HEK293 (cell line): ENCODE data around the gene CLK2.

Experiments
- CTCF ChIA-PET: fragments of 350-600 bp; formaldehyde crosslinking; extraction: SDS; loops from one replicate; lab custom pipeline; 2021; ENCODE audit warnings: antibody characterized with exemption; lab: Yijun Ruan, JAX
- POLR2A ChIA-PET: fragments of 300-600 bp; formaldehyde crosslinking; extraction: SDS; loops from one replicate; lab custom pipeline; 2020; ENCODE audit warnings: antibody characterized with exemption, inconsistent platforms; lab: Yijun Ruan, JAX
- H3K27ac ChIP-seq: fragments of 200-500 bp; sonication (Bioruptor generic); 2 replicates; pipeline ENCODE4 v1.5.1; 2014; ENCODE audit warnings: low read depth, low read length, control low read depth, inconsistent platforms; ENCODE audit errors: extremely low read depth
- H3K36me3 ChIP-seq, 2 experiments: fragments of 200-500 bp in 1 of 2; sonication (Bioruptor generic) in 1 of 2; 1 replicate in 1 of 2; 2 replicates in 1 of 2; pipeline ENCODE4 v1.5.1; 2014 to 2017; ENCODE audit warnings: inconsistent platforms in 2 of 2, low read length in 2 of 2; ENCODE audit not compliant: control insufficient read depth in 2 of 2, insufficient read depth in 1 of 2
- H3K4me1 ChIP-seq: fragments of 200-500 bp; sonication (Bioruptor generic); 2 replicates; pipeline ENCODE4 v1.5.1; 2014; ENCODE audit warnings: mild to moderate bottlenecking, low read length, inconsistent platforms; ENCODE audit not compliant: control insufficient read depth, insufficient read depth
- H3K4me3 ChIP-seq: 2 replicates; pipeline ENCODE4 v1.5.1; 2011; ENCODE audit warnings: low read depth, mild to moderate bottlenecking, control low read depth, low read length, moderate library complexity
- H3K9me3 ChIP-seq: fragments of 200-500 bp; sonication (Bioruptor generic); 2 replicates; pipeline ENCODE4 v1.5.1; 2014; ENCODE audit warnings: low read depth, low read length, inconsistent platforms; ENCODE audit not compliant: control insufficient read depth, insufficient read depth
- CTCF ChIP-seq: fragments of 450-650 bp; formaldehyde crosslinking; IDR thresholded peaks from 2 replicates; pipeline ENCODE4 v1.5.1; 2016; ENCODE audit warnings: missing biosample characterization, missing genetic modification characterization
- FEZF1 ChIP-seq: fragments of 450-650 bp; formaldehyde crosslinking; IDR thresholded peaks from 2 replicates; pipeline ENCODE4 v1.5.1; 2016; ENCODE audit warnings: missing biosample characterization, missing genetic modification characterization
- SCRT2 ChIP-seq: fragments of 450-650 bp; formaldehyde crosslinking; IDR thresholded peaks from 2 replicates; pipeline ENCODE4 v1.5.1; 2016; ENCODE audit warnings: missing biosample characterization, missing genetic modification characterization
- ZNF114 ChIP-seq: fragments of 450-650 bp; formaldehyde crosslinking; IDR thresholded peaks from 2 replicates; pipeline ENCODE4 v1.5.0; 2017; ENCODE audit warnings: missing biosample characterization, missing genetic modification characterization
- ZNF138 ChIP-seq: fragments of 450-650 bp; formaldehyde crosslinking; IDR thresholded peaks from 2 replicates; pipeline ENCODE4 v1.5.1; 2016; ENCODE audit warnings: missing biosample characterization, missing genetic modification characterization, borderline replicate concordance
- ZNF362 ChIP-seq: fragments of 450-650 bp; formaldehyde crosslinking; IDR thresholded peaks from 2 replicates; pipeline ENCODE4 v1.5.1; 2016; ENCODE audit warnings: missing biosample characterization, missing genetic modification characterization
- ZNF560 ChIP-seq: fragments of 450-650 bp; formaldehyde crosslinking; IDR thresholded peaks from 2 replicates; pipeline ENCODE4 v1.5.1; 2017; ENCODE audit warnings: missing biosample characterization, missing genetic modification characterization, borderline replicate concordance
- ZNF585B ChIP-seq: fragments of 450-650 bp; formaldehyde crosslinking; IDR thresholded peaks from 2 replicates; pipeline ENCODE4 v1.5.1; 2016; ENCODE audit warnings: missing biosample characterization, missing genetic modification characterization
- ZNF600 ChIP-seq: fragments of 450-650 bp; formaldehyde crosslinking; IDR thresholded peaks from 2 replicates; pipeline ENCODE4 v1.5.1; 2016; ENCODE audit warnings: missing biosample characterization, missing genetic modification characterization
- ZNF624 ChIP-seq: fragments of 450-650 bp; formaldehyde crosslinking; IDR thresholded peaks from 2 replicates; pipeline ENCODE4 v1.5.1; 2017; ENCODE audit warnings: missing biosample characterization, missing genetic modification characterization
- ZNF626 ChIP-seq: fragments of 450-650 bp; sonication (Bioruptor Pico); formaldehyde crosslinking; IDR thresholded peaks from 2 replicates; pipeline ENCODE4 v1.5.1; 2018; ENCODE audit warnings: missing biosample characterization, missing genetic modification characterization, inconsistent platforms
- ZNF837 ChIP-seq: fragments of 450-650 bp; formaldehyde crosslinking; IDR thresholded peaks from 2 replicates; pipeline ENCODE4 v1.5.1; 2016; ENCODE audit warnings: missing biosample characterization, missing genetic modification characterization
- TF ChIP-seq, protein P1 (sequence below): fragments of 450-650 bp; formaldehyde crosslinking; IDR thresholded peaks from 2 replicates; pipeline ENCODE4 v1.5.1; 2016; ENCODE audit warnings: missing biosample characterization, missing genetic modification characterization, low read depth

CLK2 gene

GRCh38 chr1:155305881-155306391, 32.6 kb upstream of the CLK2 start:
- H3K9me3 ChIP-seq = no peaks in the 10 kb centered on the region
- peaks cover 9 to 11% of the 10 kb centered on the region in 2 experiments; a peak in 2 of 3 replicates for H3K36me3 ChIP-seq
- H3K4me3 ChIP-seq = no peak overlapping the region
- CTCF ChIA-PET = interaction anchor here (0.6 to 1.3 kb wide), 4 partner anchors 29 to 99 kb away, joined by 3 to 8 read pairs (median 3); no protein-coding TSS in a partner anchor
- TF ChIP-seq ZNF114 (no peak), ZNF626 (tag by site-specific recombination) (no peak), ZNF600 (peak; percentile 14; the same call in 1 of the 2 replicates)
- TF ChIP-seq, all 188 proteins: peak for 1
- POLR2A ChIA-PET = interaction anchor here (0.7 kb wide), 1 partner anchor 52 kb away, joined by 3 read pairs; no protein-coding TSS in a partner anchor
- Histone ChIP-seq H3K4me1 (peaks cover 5% of the 10 kb centered on the region; the same call in 1 of the 2 replicates), H3K27ac (no peak overlapping the region)

DNA sequence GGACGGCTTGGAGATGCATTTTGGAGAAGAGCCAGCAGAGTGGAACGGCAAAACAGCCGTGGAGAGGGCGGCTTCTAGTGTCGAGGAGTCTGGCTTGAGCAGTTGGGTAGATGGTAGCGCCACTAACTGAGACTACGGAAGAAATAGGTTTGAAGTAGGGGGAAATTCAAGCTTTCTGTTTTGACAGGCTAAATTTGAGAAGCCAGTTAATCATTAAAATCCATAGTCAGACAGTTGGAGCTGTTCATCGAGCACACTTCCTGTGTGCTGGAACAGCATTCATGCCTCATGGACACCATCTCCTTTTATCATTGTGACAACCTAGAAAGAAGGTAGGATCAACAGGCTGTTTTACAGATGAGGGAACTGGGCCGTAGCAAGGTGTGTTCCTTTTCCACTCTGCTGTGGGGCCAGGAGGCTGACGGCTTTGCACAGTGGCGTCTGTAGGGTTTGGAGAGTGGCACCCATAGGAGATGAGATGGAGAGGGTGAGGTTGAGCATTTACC, 31.3 kb upstream of the CLK2 start:
- TF ChIP-seq ZNF362 (tag by site-specific recombination) = no peak
- TF ChIP-seq CTCF (tag by site-specific recombination) = no peak
- no peak for TF ChIP-seq ZNF585B
- peak; percentile 41; the same call in 1 of the 2 replicates for TF ChIP-seq SCRT2 (tag by site-specific recombination)
- Histone ChIP-seq H3K9me3 (no peaks in the 10 kb centered on the region), H3K4me3 (no peak overlapping the region), H3K27ac (no peak overlapping the region), H3K36me3 (no peaks in the 10 kb centered on the region), H3K4me1 (no peaks in the 10 kb centered on the region)
- ChIA-PET CTCF (interaction anchor here (0.6 to 1.3 kb wide), 3 partner anchors 12 to 61 kb away, joined by 3 to 8 read pairs (median 7); no protein-coding TSS in a partner anchor), POLR2A (interaction anchor here (1.2 kb wide), 1 partner anchor 12 kb away, joined by 3 read pairs; no protein-coding TSS in a partner anchor)

GRCh38 chr1:155301342-155301841, 28.1 kb upstream of the CLK2 start, which contains the start of gene PKLR:
TSS of gene PKLR (minus strand) at chr1:155301438. CDS start at chr1:155301395, 43 bp downstream.
- TF ChIP-seq ZNF138 (tag by site-specific recombination) (no peak), ZNF560 (tag by site-specific recombination) (no peak)
- Histone ChIP-seq H3K4me1 (no peaks in the 10 kb centered on the region), H3K36me3 (no peaks in the 10 kb centered on the region), H3K9me3 (no peaks in the 10 kb centered on the region), H3K27ac (no peak within 1 kb of the TSS), H3K4me3 (no peak within 1 kb of the TSS)
- ChIA-PET POLR2A (no interaction called here), CTCF (interaction anchor here (0.6 to 2.1 kb wide), 2 partner anchors 51 to 1156 kb away, joined by 3 to 9 read pairs; no protein-coding TSS in a partner anchor)

GRCh38 chr1:155300553-155301329, 27.4 kb upstream of the CLK2 start:
- ChIA-PET POLR2A (interaction anchor here (0.9 kb wide), 1 partner anchor 27 kb away, joined by 7 read pairs; the partner anchor contains the start of gene CLK2), CTCF (interaction anchor here (0.6 to 2.1 kb wide), 4 partner anchors 23 to 1139 kb away, joined by 3 to 9 read pairs (median 4); no protein-coding TSS in a partner anchor)
- no peak overlapping the region for H3K27ac ChIP-seq
- no peaks in the 10 kb centered on the region for H3K4me1 ChIP-seq
- H3K36me3 ChIP-seq = no peaks in the 10 kb centered on the region
- H3K9me3 ChIP-seq = no peaks in the 10 kb centered on the region
- no peak overlapping the region for H3K4me3 ChIP-seq
- no peak for TF ChIP-seq ZNF114
- TF ChIP-seq ZNF837 = no peak
- TF ChIP-seq ZNF624 = no peak
- TF ChIP-seq, protein P1, sequence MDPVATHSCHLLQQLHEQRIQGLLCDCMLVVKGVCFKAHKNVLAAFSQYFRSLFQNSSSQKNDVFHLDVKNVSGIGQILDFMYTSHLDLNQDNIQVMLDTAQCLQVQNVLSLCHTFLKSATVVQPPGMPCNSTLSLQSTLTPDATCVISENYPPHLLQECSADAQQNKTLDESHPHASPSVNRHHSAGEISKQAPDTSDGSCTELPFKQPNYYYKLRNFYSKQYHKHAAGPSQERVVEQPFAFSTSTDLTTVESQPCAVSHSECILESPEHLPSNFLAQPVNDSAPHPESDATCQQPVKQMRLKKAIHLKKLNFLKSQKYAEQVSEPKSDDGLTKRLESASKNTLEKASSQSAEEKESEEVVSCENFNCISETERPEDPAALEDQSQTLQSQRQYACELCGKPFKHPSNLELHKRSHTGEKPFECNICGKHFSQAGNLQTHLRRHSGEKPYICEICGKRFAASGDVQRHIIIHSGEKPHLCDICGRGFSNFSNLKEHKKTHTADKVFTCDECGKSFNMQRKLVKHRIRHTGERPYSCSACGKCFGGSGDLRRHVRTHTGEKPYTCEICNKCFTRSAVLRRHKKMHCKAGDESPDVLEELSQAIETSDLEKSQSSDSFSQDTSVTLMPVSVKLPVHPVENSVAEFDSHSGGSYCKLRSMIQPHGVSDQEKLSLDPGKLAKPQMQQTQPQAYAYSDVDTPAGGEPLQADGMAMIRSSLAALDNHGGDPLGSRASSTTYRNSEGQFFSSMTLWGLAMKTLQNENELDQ = no peak
- no peak for TF ChIP-seq FEZF1 (tag by site-specific recombination)
